Central memory CD8-positive, alpha-beta T cell (primary cell): ENCODE results near the gene SIL1.
"Not testable (repeated sequence)": the region's sequence is repeated elsewhere in the genome, so short reads cannot be mapped to it uniquely, and the experiment has no call there.

Source experiments
- ATAC-seq: fragments of 150-1000 bp; cut with Tn5 transposase; replicated peaks from 2 replicates; pipeline ENCODE4 v1.10.0; 2022; ENCODE audit warnings: mild to moderate bottlenecking, moderate FRiP score, moderate number of reproducible peaks; ENCODE audit not compliant: poor library complexity, severe bottlenecking; ENCODE audit errors: extremely low read depth
- DNase-seq, 2 donors: peaks; one replicate each; pipeline ENCODE4 v3.0.0; 2021; ENCODE audit warnings: low spot score in 2 of 2
- H3K27ac Mint-ChIP-seq: one replicate; pipeline ENCODE4 v1.8.0; 2022; ENCODE audit warnings: low read depth, mild to moderate bottlenecking, moderate library complexity, mixed read lengths
- H3K27me3 Mint-ChIP-seq: one replicate; pipeline ENCODE4 v1.8.0; 2022; ENCODE audit warnings: mixed read lengths
- H3K36me3 Mint-ChIP-seq: one replicate; pipeline ENCODE4 v1.8.0; 2022; ENCODE audit warnings: mild to moderate bottlenecking, moderate library complexity, mixed read lengths; ENCODE audit not compliant: insufficient read depth
- H3K4me1 Mint-ChIP-seq: one replicate; pipeline ENCODE4 v1.8.0; 2022; ENCODE audit warnings: mixed read lengths
- H3K4me3 Mint-ChIP-seq: one replicate; pipeline ENCODE4 v1.8.0; 2022; ENCODE audit warnings: mild to moderate bottlenecking, moderate library complexity, mixed read lengths
- H3K9me3 Mint-ChIP-seq: one replicate; pipeline ENCODE4 v1.8.0; 2022; ENCODE audit warnings: mixed read lengths

The SIL1 gene

GRCh38 chr5:139179778-139180513 lies 18.2 kb downstream of the SIL1 start:
- H3K4me1 Mint-ChIP-seq: peaks cover 27% of the 10 kb centered on the region
- H3K9me3 Mint-ChIP-seq, H3K27me3 Mint-ChIP-seq, H3K4me3 Mint-ChIP-seq, DNase-seq, ATAC-seq, H3K36me3 Mint-ChIP-seq, H3K27ac Mint-ChIP-seq: not testable (repeated sequence)

- peaks cover 27% of the 10 kb centered on the region for H3K4me1 Mint-ChIP-seq
- no peaks in the 10 kb centered on the region for H3K27me3 Mint-ChIP-seq
- H3K36me3 Mint-ChIP-seq: peaks cover 1% of the 10 kb centered on the region
- DNase-seq (no peak), ATAC-seq (no peak)
- no peaks in the 10 kb centered on the region for H3K9me3 Mint-ChIP-seq
- no peak overlapping the region for H3K4me3 Mint-ChIP-seq
- no peak overlapping the region for H3K27ac Mint-ChIP-seq
These were observed 19.2 kb downstream of the SIL1 start for GRCh38 chr5:139178935-139179334.

- Mint-ChIP-seq H3K4me3 (no peak overlapping the region), H3K36me3 (peaks cover 1% of the 10 kb centered on the region), H3K4me1 (peaks cover 27% of the 10 kb centered on the region), H3K27me3 (no peaks in the 10 kb centered on the region), H3K27ac (no peak overlapping the region), H3K9me3 (no peaks in the 10 kb centered on the region)
- DNase-seq (no peak), ATAC-seq (no peak)
These were observed 19.6 kb downstream of the SIL1 start for GRCh38 chr5:139178589-139178917.

- Mint-ChIP-seq H3K27me3 (no peaks in the 10 kb centered on the region), H3K36me3 (peaks cover 1% of the 10 kb centered on the region), H3K27ac (no peak overlapping the region), H3K4me1 (peaks cover 27% of the 10 kb centered on the region), H3K4me3 (no peak overlapping the region), H3K9me3 (no peaks in the 10 kb centered on the region)
- peak; percentile 14 for ATAC-seq
- DNase-seq: no peak
These were observed 20.2 kb downstream of the SIL1 start for GRCh38 chr5:139177809-139178588.

GRCh38 chr5:139177281-139177680 lies 20.9 kb downstream of the SIL1 start:
- ATAC-seq, H3K36me3 Mint-ChIP-seq: not testable (repeated sequence)
- H3K4me1 Mint-ChIP-seq: peaks cover 25% of the 10 kb centered on the region

GRCh38 chr5:139174382-139174781 lies 23.8 kb downstream of the SIL1 start:
- H3K4me3 Mint-ChIP-seq, ATAC-seq, H3K9me3 Mint-ChIP-seq, H3K36me3 Mint-ChIP-seq, H3K27ac Mint-ChIP-seq, DNase-seq, H3K27me3 Mint-ChIP-seq: not testable (repeated sequence)
- peaks cover 13% of the 10 kb centered on the region for H3K4me1 Mint-ChIP-seq

More at GRCh38 chr5:139177281-139177680, 20.9 kb downstream of the SIL1 start:
- H3K27ac Mint-ChIP-seq, H3K9me3 Mint-ChIP-seq, H3K4me3 Mint-ChIP-seq, H3K27me3 Mint-ChIP-seq, DNase-seq: not testable (repeated sequence)

- Mint-ChIP-seq H3K9me3 (peaks cover 7% of the 10 kb centered on the region), H3K4me3 (no peak overlapping the region), H3K36me3 (peaks cover 1% of the 10 kb centered on the region), H3K27ac (peak overlapping the region; percentile 39), H3K4me1 (no peaks in the 10 kb centered on the region), H3K27me3 (no peaks in the 10 kb centered on the region)
- DNase-seq (no peak), ATAC-seq (no peak)
These were observed 26.3 kb downstream of the SIL1 start for GRCh38 chr5:139171779-139172404.

- no peaks in the 10 kb centered on the region for H3K4me1 Mint-ChIP-seq
- ATAC-seq (no peak), DNase-seq (no peak)
- peaks cover 7% of the 10 kb centered on the region for H3K9me3 Mint-ChIP-seq
- H3K36me3 Mint-ChIP-seq: peaks cover 1% of the 10 kb centered on the region
- no peak overlapping the region for H3K27ac Mint-ChIP-seq
- no peak overlapping the region for H3K4me3 Mint-ChIP-seq
- no peaks in the 10 kb centered on the region for H3K27me3 Mint-ChIP-seq
These were observed 30.0 kb downstream of the SIL1 start for GRCh38 chr5:139167952-139168720.

GRCh38 chr5:139167533-139167932 lies 30.6 kb downstream of the SIL1 start:
- Mint-ChIP-seq H3K4me1 (no peaks in the 10 kb centered on the region), H3K27ac (no peak overlapping the region), H3K36me3 (peaks cover 1% of the 10 kb centered on the region), H3K9me3 (peaks cover 7% of the 10 kb centered on the region), H3K4me3 (no peak overlapping the region), H3K27me3 (no peaks in the 10 kb centered on the region)
- no peak for DNase-seq
- ATAC-seq: no peak

- DNase-seq (no peak), ATAC-seq (no peak)
- peaks cover 1% of the 10 kb centered on the region for H3K36me3 Mint-ChIP-seq
- no peak overlapping the region for H3K27ac Mint-ChIP-seq
- peaks cover 5% of the 10 kb centered on the region for H3K9me3 Mint-ChIP-seq
- H3K4me1 Mint-ChIP-seq: no peaks in the 10 kb centered on the region
- no peaks in the 10 kb centered on the region for H3K27me3 Mint-ChIP-seq
- H3K4me3 Mint-ChIP-seq: no peak overlapping the region
These were observed 31.1 kb downstream of the SIL1 start for GRCh38 chr5:139167063-139167462.

GRCh38 chr5:139164897-139165296 lies 33.3 kb downstream of the SIL1 start:
- H3K4me1 Mint-ChIP-seq, DNase-seq, H3K27ac Mint-ChIP-seq, H3K9me3 Mint-ChIP-seq, H3K27me3 Mint-ChIP-seq, ATAC-seq, H3K4me3 Mint-ChIP-seq, H3K36me3 Mint-ChIP-seq: not testable (repeated sequence)

GRCh38 chr5:139164020-139164419 lies 34.1 kb downstream of the SIL1 start:
- no peaks in the 10 kb centered on the region for H3K36me3 Mint-ChIP-seq
- ATAC-seq: no peak
- no peak overlapping the region for H3K27ac Mint-ChIP-seq
- no peaks in the 10 kb centered on the region for H3K9me3 Mint-ChIP-seq
- no peaks in the 10 kb centered on the region for H3K4me1 Mint-ChIP-seq
- no peaks in the 10 kb centered on the region for H3K27me3 Mint-ChIP-seq
- no peak for DNase-seq
- H3K4me3 Mint-ChIP-seq: no peak overlapping the region
